Skin of body (tissue), 2 donors: ENCODE results near the gene SLX4. TPM values are rescaled to one million over a fixed set of nuclear protein-coding genes. Genes with fewer than 3 reads are reported as not detected.

ENCODE experiments used
- DNase-seq: peaks from one replicate; lab custom pipeline; 2025; lab: John Stamatoyannopoulos, UW
- total RNA-seq: library from RNA; depleted of rRNA; stranded (reverse); fragments of >200 nt; gene quantifications from one replicate; pipeline ENCODE4 v1.2.3, GENCODE V29; 2014

Gene SLX4
- total RNA-seq, 1 donor from 2014 or later = 3.1 TPM

GRCh38 chr16:3582276-3583165, 28.9 kb downstream of the SLX4 start:
- DNase-seq = no peak

GRCh38 chr16:3581392-3581791, 30.0 kb downstream of the SLX4 start:
- DNase-seq = no peak

- peak; percentile 33 for DNase-seq
Observed at GRCh38 chr16:3580686-3581085, 30.7 kb downstream of the SLX4 start.

- no peak for DNase-seq
Observed at GRCh38 chr16:3580251-3580651, 31.2 kb downstream of the SLX4 start.

- DNase-seq = no peak
Observed at GRCh38 chr16:3579776-3580175, 31.6 kb downstream of the SLX4 start.

- no peak for DNase-seq
Observed at GRCh38 chr16:3578610-3579551, 32.5 kb downstream of the SLX4 start.

GRCh38 chr16:3578121-3578520, 33.3 kb downstream of the SLX4 start:
- DNase-seq = no peak

- DNase-seq = no peak
Observed at GRCh38 chr16:3577302-3577752, 34.1 kb downstream of the SLX4 start, which contains the start of gene NLRC3. NLRC3 (minus strand) TSS chr16:3577403; CDS start chr16:3565036, 12,367 bp downstream.

- no peak for DNase-seq
Observed at GRCh38 chr16:3576211-3576610, 35.2 kb downstream of the SLX4 start.

GRCh38 chr16:3575491-3575890, 35.9 kb downstream of the SLX4 start:
- DNase-seq = no peak

- DNase-seq = no peak
Observed at GRCh38 chr16:3574195-3574594, 37.2 kb downstream of the SLX4 start.

GRCh38 chr16:3573146-3573815, 38.1 kb downstream of the SLX4 start:
- no peak for DNase-seq

- DNase-seq = no peak
Observed at GRCh38 chr16:3570420-3571062, 40.9 kb downstream of the SLX4 start.

GRCh38 chr16:3569851-3570250, 41.6 kb downstream of the SLX4 start:
- DNase-seq = no peak

GRCh38 chr16:3566990-3567389, 44.4 kb downstream of the SLX4 start:
- DNase-seq = no peak

GRCh38 chr16:3564889-3565141, 46.6 kb downstream of the SLX4 start:
- DNase-seq = no peak

GRCh38 chr16:3564130-3564888, 47.1 kb downstream of the SLX4 start:
- DNase-seq = no peak

GRCh38 chr16:3562914-3563480, 48.4 kb downstream of the SLX4 start:
- no peak for DNase-seq

- DNase-seq = no peak
Observed at GRCh38 chr16:3561626-3562025, 49.8 kb downstream of the SLX4 start.

- DNase-seq = no peak
Observed at GRCh38 chr16:3554351-3554928, 57.0 kb downstream of the SLX4 start.
